Adrenal gland (tissue), 5 donors: Measurements from ENCODE around the gene HDAC10.
"Not testable (repeated sequence)": the region's sequence is repeated elsewhere in the genome, so short reads cannot be mapped to it uniquely, and the experiment has no call there.

Source experiments
- CTCF ChIP-seq, 6 experiments: fragments of 450-650 bp in 4 of 6; fragments of 200-600 bp in 2 of 6; sonication (generic) in 1 of 6; IDR thresholded peaks; 1 replicate in 5 of 6; 2 replicates in 1 of 6; pipeline versions ENCODE4 v1.5.1 to v1.8.0; 2016 to 2021; ENCODE audit warnings: antibody characterized with exemption in 6 of 6, mild to moderate bottlenecking in 2 of 6, moderate library complexity in 1 of 6
- POLR2A ChIP-seq, 2 donors: fragments of 450-650 bp; IDR thresholded peaks; one replicate each; pipeline ENCODE4 v1.6.1; 2017; ENCODE audit warnings: antibody characterized with exemption in 2 of 2, mild to moderate bottlenecking in 2 of 2, moderate library complexity in 1 of 2
- donor health status: DM: no; HTN: no; CAD: no.

- TF ChIP-seq CTCF (IDR thresholded peaks at IDR 0.05): peak in 1 of 6 experiments; percentile 0
- TF ChIP-seq POLR2A (IDR thresholded peaks at IDR 0.05): not testable (repeated sequence)
Observed at GRCh38 chr22:50273352-50273751, 22.3 kb upstream of the HDAC10 start.
